Measurements from ENCODE around the gene TMEM273. TPM values are rescaled to one million over a fixed set of nuclear protein-coding genes. Genes with fewer than 3 reads are reported as not detected.

Gene TMEM273
- total and polyA plus RNA-seq, 2 of the 4 experiments (the other 2 are of a cell fraction), result not detected

GRCh38 chr10:49191349-49191748, 3.2 kb upstream of the TMEM273 start:
- no peak overlapping the region for H2BK5ac ChIP-seq (ENCODE audit: low read depth, low read length, poor library complexity, severe bottlenecking)

More at GRCh38 chr10:49191349-49191748, 3.2 kb upstream of the TMEM273 start:
- no peak overlapping the region for H3K27ac ChIP-seq (ENCODE audit: insufficient read depth, low read length)
- H2BK20ac ChIP-seq (ENCODE audit: low read depth, low read length), result no peak overlapping the region
- no peak overlapping the region for H3K14ac ChIP-seq (replicated peaks; ENCODE audit: low read depth, low read length)
- no peak overlapping the region for H3K18ac ChIP-seq (ENCODE audit: low read depth, low read length)
- H4K5ac ChIP-seq (ENCODE audit: low read depth, low read length), result no peak overlapping the region
- H2AK5ac ChIP-seq (ENCODE audit: low read depth, low read length), result no peak overlapping the region
- H2AK9ac ChIP-seq (replicated peaks; ENCODE audit: low read depth, low read length, poor library complexity), result no peak overlapping the region
- H3K9me3 ChIP-seq (ENCODE audit: control insufficient read depth, insufficient read depth, low read length), result no peaks in the 10 kb centered on the region
- no peak overlapping the region for H3K4me2 ChIP-seq (ENCODE audit: low read depth, low read length)
- no peak overlapping the region for H3K56ac ChIP-seq (ENCODE audit: extremely low read depth, insufficient read depth, low read length)
- ChIA-PET CTCF (no interaction called here), POLR2A (ENCODE audit: unreplicated experiment) (no interaction called here)
- no peak overlapping the region for H3K4me3 ChIP-seq (ENCODE audit: insufficient read depth, low read depth, low read length)
- no peak overlapping the region for H2BK120ac ChIP-seq (ENCODE audit: low read depth, low read length)
- WGBS, 2 experiments (ENCODE audit: extremely low coverage in 2 of 2, insufficient read length in 1 of 2), result no CpG with 5 or more reads among the region's 1 CpG
- no peaks in the 10 kb centered on the region; the same call in 1 of the 2 replicates for H3K4me1 ChIP-seq (ENCODE audit: control insufficient read depth, insufficient read depth, low read length)
- no peak for TF ChIP-seq USF2 (IDR thresholded peaks at IDR 0.05; ENCODE audit: low read depth, low read length)
- TF ChIP-seq SMC3 (IDR thresholded peaks at IDR 0.05; ENCODE audit: low read depth, low read length), result no peak
- TF ChIP-seq RCOR1 (IDR thresholded peaks at IDR 0.05; ENCODE audit: insufficient replicate concordance, low read length), result no peak
- TF ChIP-seq MAZ (IDR thresholded peaks at IDR 0.05; ENCODE audit: borderline replicate concordance, low read depth, low read length), result no peak
- no peak for TF ChIP-seq CTCF (conservative IDR thresholded peaks at IDR 0.05; ENCODE audit: low read depth, low read length)
- no peak for TF ChIP-seq RAD21 (IDR thresholded peaks at IDR 0.05; ENCODE audit: low read length)
- no peak for TF ChIP-seq FOS (IDR thresholded peaks at IDR 0.05; ENCODE audit: low read depth, low read length)
- no peak for TF ChIP-seq CHD1 (IDR thresholded peaks at IDR 0.05; ENCODE audit: low read depth, low read length)
- TF ChIP-seq BHLHE40 (IDR thresholded peaks at IDR 0.05; ENCODE audit: low read depth, low read length), result no peak
- no peak for TF ChIP-seq NFE2L2 (IDR thresholded peaks at IDR 0.05; ENCODE audit: low read depth, low read length)
- TF ChIP-seq MXI1 (IDR thresholded peaks at IDR 0.05; ENCODE audit: borderline replicate concordance, low read depth, low read length), result no peak
- peaks cover 6% of the 10 kb centered on the region; the same call in 1 of the 2 replicates for H3K9me1 ChIP-seq (ENCODE audit: insufficient read depth, low read length)
- no peak overlapping the region for H2AFZ ChIP-seq (replicated peaks; ENCODE audit: low read length, poor library complexity)
- no peaks in the 10 kb centered on the region for H4K20me1 ChIP-seq (ENCODE audit: insufficient read depth, low read length)
- no peak overlapping the region for H4K8ac ChIP-seq (ENCODE audit: low read depth in 2 of 2, low read length in 2 of 2)
- in situ Hi-C loops (cut with MboI; ENCODE audit: low sequenced_read_pairs) (no loop called here), dilution Hi-C loops (cut with HindIII; ENCODE audit: low sequenced_read_pairs, unreplicated experiment) (no loop called here), intact Hi-C loops (cut with micrococcal nuclease) (no loop called here)
- no peak overlapping the region for H4K91ac ChIP-seq (ENCODE audit: insufficient read depth, low read depth, low read length)
- H2BK15ac ChIP-seq (ENCODE audit: low read depth, low read length), result no peak overlapping the region
- ATAC-seq (ENCODE audit: low read depth) (no peak), DNase-seq (no peak)
- no peak overlapping the region for H3K23ac ChIP-seq (ENCODE audit: low read depth, low read length)
- no peak overlapping the region for H3K4ac ChIP-seq (ENCODE audit: low read depth, low read length)
- no TSS peak for BruUV-seq (replicated peaks)
- H3K79me1 ChIP-seq (ENCODE audit: low read depth in 1 of 2, low read length in 2 of 2), result no peaks in the 10 kb centered on the region
- H3K27me3 ChIP-seq (ENCODE audit: control insufficient read depth, insufficient read depth, low read length), result peaks cover 4% of the 10 kb centered on the region
- no peak overlapping the region for H3K9ac ChIP-seq (ENCODE audit: low read depth, low read length)
- H3K36me3 ChIP-seq (ENCODE audit: control insufficient read depth, insufficient read depth, low read length), result no peaks in the 10 kb centered on the region
